Measurements from ENCODE around the gene MYH14. TPM values are rescaled to one million over a fixed set of nuclear protein-coding genes. Genes with fewer than 3 reads are reported as not detected.

Gene MYH14
- total RNA-seq, 5 donors from 2014 or later (not counting 1 experiment from before 2014, with no cell fraction given), result 0.23 to 0.79 (median 0.70) TPM; not detected in 2

DNA sequence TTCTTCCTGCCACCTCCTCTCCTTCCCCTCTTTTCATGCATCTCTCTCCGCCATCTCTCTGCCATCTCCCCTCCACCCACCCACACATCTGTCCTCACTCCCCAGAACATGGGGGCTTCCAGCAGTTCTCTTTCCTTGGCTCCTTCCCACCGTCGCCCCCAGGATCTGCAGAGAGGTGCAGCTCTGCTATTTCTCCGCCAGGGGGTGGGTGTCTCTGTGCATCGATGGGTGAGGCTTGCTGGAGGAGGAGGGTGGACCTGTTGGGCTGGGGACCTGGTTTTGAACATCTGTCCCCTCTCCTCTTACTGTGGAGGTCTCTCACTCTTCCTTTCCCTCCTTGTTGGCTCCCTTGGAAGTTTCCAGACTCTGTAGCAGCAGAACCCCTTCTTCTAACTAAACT lies 51.7 kb downstream of the MYH14 start:
- H3K27me3 ChIP-seq (replicated peaks in 1 of 2; ENCODE audit: control insufficient read depth in 2 of 2, extremely low read depth in 1 of 2, insufficient read depth in 2 of 2, low read length in 1 of 2), result peaks cover 0 to 34% of the 10 kb centered on the region in 2 experiments
- H3K4me3 Mint-ChIP-seq, result no peak overlapping the region
- no peaks in the 10 kb centered on the region for H3K4me1 Mint-ChIP-seq
- no peak overlapping the region for H3K27ac Mint-ChIP-seq
- peaks cover 19 to 39% of the 10 kb centered on the region in 2 donors for H3K27me3 Mint-ChIP-seq
- H3K27ac ChIP-seq (ENCODE audit: low read length), result no peak overlapping the region
- H3K36me3 ChIP-seq (ENCODE audit: control insufficient read depth in 2 of 2, extremely low read depth in 1 of 2, insufficient read depth in 1 of 2, low read length in 1 of 2), result no peaks in the 10 kb centered on the region
- H3K9me3 Mint-ChIP-seq, result peaks cover 7 to 12% (median 8%) of the 10 kb centered on the region in 3 donors
- 86% methylated on average over 1 of the region's 5 CpGs for WGBS (ENCODE audit: insufficient coverage)
- no peak overlapping the region for H3K4me3 ChIP-seq (ENCODE audit: control insufficient read depth in 1 of 2, extremely low read depth in 1 of 2, low read length in 1 of 2)
- no peaks in the 10 kb centered on the region for H3K4me1 ChIP-seq (ENCODE audit: control insufficient read depth in 1 of 2, extremely low read depth in 1 of 2, insufficient read depth in 2 of 2, low read length in 2 of 2)
- no peaks in the 10 kb centered on the region for H3K9me3 ChIP-seq
- CTCF ChIA-PET, result no interaction called here
- no peak for DNase-seq
- ATAC-seq (replicated peaks in 1 of 4), result no peak
- peaks cover 8% of the 10 kb centered on the region for H3K36me3 Mint-ChIP-seq
- POLR2A ChIA-PET, result no interaction called here

- Mint-ChIP-seq H3K36me3 (peaks cover 8% of the 10 kb centered on the region), H3K27ac (no peak overlapping the region), H3K4me3 (no peak overlapping the region), H3K4me1 (no peaks in the 10 kb centered on the region), H3K27me3 (peaks cover 19 to 34% of the 10 kb centered on the region in 2 donors), H3K9me3 (peaks cover 7 to 12% (median 8%) of the 10 kb centered on the region in 3 donors)
- no peaks in the 10 kb centered on the region for H3K9me3 ChIP-seq
- H3K4me3 ChIP-seq (ENCODE audit: control insufficient read depth in 1 of 2, extremely low read depth in 1 of 2, low read length in 1 of 2), result no peak overlapping the region
- WGBS (ENCODE audit: insufficient coverage), result 83% methylated on average over 3 of the region's 10 CpGs
- peaks cover 0 to 33% of the 10 kb centered on the region in 2 experiments for H3K27me3 ChIP-seq (replicated peaks in 1 of 2; ENCODE audit: control insufficient read depth in 2 of 2, extremely low read depth in 1 of 2, insufficient read depth in 2 of 2, low read length in 1 of 2)
- ATAC-seq (replicated peaks in 1 of 4), result no peak
- H3K36me3 ChIP-seq (ENCODE audit: control insufficient read depth in 2 of 2, extremely low read depth in 1 of 2, insufficient read depth in 1 of 2, low read length in 1 of 2), result no peaks in the 10 kb centered on the region
- no peak for DNase-seq
- no peaks in the 10 kb centered on the region for H3K4me1 ChIP-seq (ENCODE audit: control insufficient read depth in 1 of 2, extremely low read depth in 1 of 2, insufficient read depth in 2 of 2, low read length in 2 of 2)
- CTCF ChIA-PET, result no interaction called here
- no peak overlapping the region for H3K27ac ChIP-seq (ENCODE audit: low read length)
- POLR2A ChIA-PET, result no interaction called here
Measured at GRCh38 chr19:50257141-50257540, 53.7 kb downstream of the MYH14 start.

DNA sequence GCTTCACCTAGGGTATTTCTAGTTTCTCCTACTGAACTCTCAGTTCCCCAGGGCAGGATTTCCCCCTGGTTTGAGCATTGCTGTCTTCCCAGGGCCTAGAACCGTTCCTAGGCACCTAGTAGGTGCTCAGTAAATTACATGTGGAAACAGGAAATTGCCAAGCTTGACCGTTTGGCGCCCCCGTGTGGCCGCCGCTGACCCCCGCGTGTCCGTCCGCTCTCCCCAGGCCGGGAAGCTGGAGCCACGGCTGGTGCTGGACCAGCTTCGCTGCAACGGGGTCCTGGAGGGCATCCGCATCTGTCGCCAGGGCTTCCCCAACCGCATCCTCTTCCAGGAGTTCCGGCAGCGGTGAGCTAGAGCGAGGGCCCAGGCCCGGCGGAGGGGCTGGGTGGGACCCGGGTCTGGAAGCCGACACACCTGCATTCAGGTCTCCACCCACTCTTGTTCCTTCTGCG lies 55.5 kb downstream of the MYH14 start:
- peaks cover 16 to 40% of the 10 kb centered on the region in 2 donors for H3K27me3 Mint-ChIP-seq
- ChIA-PET POLR2A (no interaction called here), CTCF (no interaction called here)
- Histone ChIP-seq H3K4me1 (ENCODE audit: control insufficient read depth in 1 of 2, extremely low read depth in 1 of 2, insufficient read depth in 2 of 2, low read length in 2 of 2) (no peaks in the 10 kb centered on the region), H3K9me3 (no peaks in the 10 kb centered on the region), H3K27me3 (replicated peaks in 1 of 2; ENCODE audit: control insufficient read depth in 2 of 2, extremely low read depth in 1 of 2, insufficient read depth in 2 of 2, low read length in 1 of 2) (peaks cover 0 to 37% of the 10 kb centered on the region in 2 experiments), H3K36me3 (ENCODE audit: control insufficient read depth in 2 of 2, extremely low read depth in 1 of 2, insufficient read depth in 1 of 2, low read length in 1 of 2) (no peaks in the 10 kb centered on the region), H3K27ac (ENCODE audit: low read length) (no peak overlapping the region), H3K4me3 (ENCODE audit: control insufficient read depth in 1 of 2, extremely low read depth in 1 of 2, low read length in 1 of 2) (no peak overlapping the region)
- H3K9me3 Mint-ChIP-seq, result peaks cover 3 to 7% (median 4%) of the 10 kb centered on the region in 3 donors
- H3K4me3 Mint-ChIP-seq, result no peak overlapping the region
- DNase-seq (no peak), ATAC-seq (replicated peaks in 1 of 4) (no peak)
- WGBS (ENCODE audit: insufficient coverage), result 52% methylated on average over 19 of the region's 25 CpGs
- H3K4me1 Mint-ChIP-seq, result no peaks in the 10 kb centered on the region
- peaks cover 6% of the 10 kb centered on the region for H3K36me3 Mint-ChIP-seq
- H3K27ac Mint-ChIP-seq, result no peak overlapping the region

- Mint-ChIP-seq H3K36me3 (peaks cover 3% of the 10 kb centered on the region), H3K4me3 (no peak overlapping the region), H3K4me1 (no peaks in the 10 kb centered on the region), H3K27ac (no peak overlapping the region), H3K9me3 (peaks cover 0 to 4% (median 0%) of the 10 kb centered on the region in 3 donors), H3K27me3 (peaks cover 18 to 28% of the 10 kb centered on the region in 2 donors)
- DNase-seq (no peak), ATAC-seq (replicated peaks in 1 of 4) (no peak)
- ChIA-PET CTCF (no interaction called here), POLR2A (no interaction called here)
- Histone ChIP-seq H3K4me3 (ENCODE audit: control insufficient read depth in 1 of 2, extremely low read depth in 1 of 2, low read length in 1 of 2) (no peak overlapping the region), H3K27me3 (replicated peaks in 1 of 2; ENCODE audit: control insufficient read depth in 2 of 2, extremely low read depth in 1 of 2, insufficient read depth in 2 of 2, low read length in 1 of 2) (peaks cover 0 to 27% of the 10 kb centered on the region in 2 experiments), H3K27ac (ENCODE audit: low read length) (no peak overlapping the region), H3K36me3 (ENCODE audit: control insufficient read depth in 2 of 2, extremely low read depth in 1 of 2, insufficient read depth in 1 of 2, low read length in 1 of 2) (no peaks in the 10 kb centered on the region), H3K4me1 (ENCODE audit: control insufficient read depth in 1 of 2, extremely low read depth in 1 of 2, insufficient read depth in 2 of 2, low read length in 2 of 2) (no peaks in the 10 kb centered on the region), H3K9me3 (no peaks in the 10 kb centered on the region)
- 90% methylated on average over 15 of the region's 16 CpGs for WGBS (ENCODE audit: insufficient coverage)
Measured at GRCh38 chr19:50261446-50261970, 58.1 kb downstream of the MYH14 start.

DNA sequence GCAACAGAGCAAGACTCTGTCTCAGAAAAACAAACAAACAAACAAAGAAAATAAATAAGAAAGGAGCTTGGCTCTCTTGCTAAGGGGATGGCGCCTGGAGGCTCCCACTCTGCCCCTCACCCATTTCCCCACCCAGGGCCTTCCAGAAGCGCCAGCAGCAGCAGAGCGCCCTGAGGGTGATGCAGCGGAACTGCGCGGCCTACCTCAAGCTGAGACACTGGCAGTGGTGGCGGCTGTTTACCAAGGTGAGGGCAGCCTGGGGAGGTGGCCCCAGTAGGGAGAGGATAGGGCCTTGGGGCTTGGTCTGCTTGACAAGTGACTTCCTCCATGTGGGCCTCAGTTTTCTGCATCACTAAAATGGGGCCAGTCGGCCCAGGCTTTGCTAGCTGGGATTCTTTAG lies 59.8 kb downstream of the MYH14 start:
- no peak overlapping the region for H3K27ac Mint-ChIP-seq
- WGBS (ENCODE audit: insufficient coverage), result 88% methylated on average over 2 of the region's 8 CpGs

DNA sequence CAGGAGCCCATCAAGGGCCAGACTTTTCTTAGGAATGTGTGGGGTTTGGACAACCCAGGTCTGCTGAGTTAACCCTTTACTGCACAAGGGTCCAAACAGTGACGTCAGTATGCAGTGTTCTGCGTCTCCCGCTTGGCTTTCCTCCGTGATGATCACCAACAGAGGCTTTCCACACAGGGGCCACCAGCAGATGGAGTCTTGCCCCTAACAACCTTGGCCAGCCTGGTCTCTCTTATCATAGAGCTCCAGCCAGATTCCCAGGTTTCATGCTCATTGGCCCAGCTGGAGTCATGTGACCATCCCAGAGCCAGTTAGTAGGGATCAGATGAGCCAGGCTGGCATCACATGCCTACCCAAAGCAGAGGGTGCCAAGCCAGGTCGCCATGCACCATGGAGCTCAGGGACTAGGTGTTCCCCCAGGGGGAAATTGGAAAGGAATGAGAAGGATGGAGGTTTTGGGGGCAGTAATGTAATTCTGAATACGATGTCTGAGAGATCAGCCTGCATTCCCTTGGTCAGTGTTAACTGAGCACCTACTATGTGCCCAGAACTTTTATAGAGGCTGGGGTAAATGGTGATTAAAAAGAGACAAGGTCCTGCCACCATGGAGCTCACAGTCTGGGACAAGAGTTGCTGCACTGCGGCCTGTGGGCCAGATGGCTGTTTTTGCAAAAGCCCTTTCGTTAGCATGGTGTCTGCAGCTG lies 61.2 kb downstream of the MYH14 start:
- Mint-ChIP-seq H3K4me1 (no peaks in the 10 kb centered on the region), H3K27ac (no peak overlapping the region), H3K36me3 (no peaks in the 10 kb centered on the region), H3K27me3 (peaks cover 18 to 30% of the 10 kb centered on the region in 2 donors), H3K4me3 (no peak overlapping the region), H3K9me3 (no peaks in the 10 kb centered on the region)
- ATAC-seq (replicated peaks in 1 of 4) (no peak), DNase-seq (no peak)
- Histone ChIP-seq H3K27ac (ENCODE audit: low read length) (no peak overlapping the region), H3K9me3 (no peaks in the 10 kb centered on the region), H3K27me3 (replicated peaks in 1 of 2; ENCODE audit: control insufficient read depth in 2 of 2, extremely low read depth in 1 of 2, insufficient read depth in 2 of 2, low read length in 1 of 2) (peaks cover 0 to 47% of the 10 kb centered on the region in 2 experiments), H3K36me3 (ENCODE audit: control insufficient read depth in 2 of 2, extremely low read depth in 1 of 2, insufficient read depth in 1 of 2, low read length in 1 of 2) (no peaks in the 10 kb centered on the region), H3K4me3 (ENCODE audit: control insufficient read depth in 1 of 2, extremely low read depth in 1 of 2, low read length in 1 of 2) (no peak overlapping the region), H3K4me1 (ENCODE audit: control insufficient read depth in 1 of 2, extremely low read depth in 1 of 2, insufficient read depth in 2 of 2, low read length in 2 of 2) (no peaks in the 10 kb centered on the region)
- CTCF ChIA-PET, result no interaction called here
- POLR2A ChIA-PET, result no interaction called here
- 80% methylated on average over 8 of the region's 8 CpGs for WGBS (ENCODE audit: insufficient coverage)

More for the DNA sequence above, 59.8 kb downstream of the MYH14 start:
- H3K4me3 ChIP-seq (ENCODE audit: control insufficient read depth in 1 of 2, extremely low read depth in 1 of 2, low read length in 1 of 2), result no peak overlapping the region
- H3K9me3 Mint-ChIP-seq, result no peaks in the 10 kb centered on the region
- H3K4me1 ChIP-seq (ENCODE audit: control insufficient read depth in 1 of 2, extremely low read depth in 1 of 2, insufficient read depth in 2 of 2, low read length in 2 of 2), result no peaks in the 10 kb centered on the region
- DNase-seq (no peak), ATAC-seq (replicated peaks in 1 of 4) (no peak)
- H3K36me3 ChIP-seq (ENCODE audit: control insufficient read depth in 2 of 2, extremely low read depth in 1 of 2, insufficient read depth in 1 of 2, low read length in 1 of 2), result no peaks in the 10 kb centered on the region
- ChIA-PET POLR2A (no interaction called here), CTCF (no interaction called here)
- no peaks in the 10 kb centered on the region for H3K4me1 Mint-ChIP-seq
- H3K27ac ChIP-seq (ENCODE audit: low read length), result no peak overlapping the region
- H3K27me3 ChIP-seq (replicated peaks in 1 of 2; ENCODE audit: control insufficient read depth in 2 of 2, extremely low read depth in 1 of 2, insufficient read depth in 2 of 2, low read length in 1 of 2), result peaks cover 0 to 34% of the 10 kb centered on the region in 2 experiments
- no peaks in the 10 kb centered on the region for H3K9me3 ChIP-seq
- no peaks in the 10 kb centered on the region for H3K36me3 Mint-ChIP-seq
- no peak overlapping the region for H3K4me3 Mint-ChIP-seq
- peaks cover 14 to 27% of the 10 kb centered on the region in 2 donors for H3K27me3 Mint-ChIP-seq

Data from T-cell (primary cell).